ENCODE measurements around the gene MPZ. TPM values are rescaled to one million over a fixed set of nuclear protein-coding genes. Genes with fewer than 3 reads are reported as not detected.
A peak's percentile ranks its signal among the peaks of the same experiment; 100 is the strongest.

MPZ gene
- polyA plus RNA-seq, 3 donors, result 0.16 to 9.4 TPM; not detected in 1

- no peak for DNase-seq
- Mint-ChIP-seq H3K27ac (no peak overlapping the region), H3K36me3 (no peaks in the 10 kb centered on the region), H3K9me3 (no peaks in the 10 kb centered on the region), H3K4me3 (no peak overlapping the region), H3K4me1 (peaks cover 6% of the 10 kb centered on the region), H3K27me3 (ENCODE audit: low read depth in 3 of 3) (peaks cover 4 to 6% (median 4%) of the 10 kb centered on the region in 3 donors)
- Histone ChIP-seq H4K20me1 (ENCODE audit: insufficient read depth, low read length) (no peaks in the 10 kb centered on the region), H3K79me2 (ENCODE audit: insufficient read depth, low read length) (no peaks in the 10 kb centered on the region), H3K27me3 (ENCODE audit: control insufficient read depth in 2 of 2, insufficient read depth in 2 of 2, low read length in 2 of 2) (no peaks in the 10 kb centered on the region), H3K36me3 (replicated peaks in 1 of 2; ENCODE audit: control insufficient read depth in 1 of 2, insufficient read depth in 2 of 2, low read length in 2 of 2) (no peaks in the 10 kb centered on the region), H3K4me3 (replicated peaks in 1 of 3; ENCODE audit: low read depth in 2 of 3, low read length in 3 of 3) (no peak overlapping the region), H3K4me2 (replicated peaks; ENCODE audit: extremely low read depth, low read length, poor library complexity, severe bottlenecking) (no peak overlapping the region), H2AFZ (ENCODE audit: insufficient read depth, low read depth, low read length, poor library complexity, severe bottlenecking) (no peak overlapping the region), H3K9me3 (replicated peaks in 1 of 2; ENCODE audit: control insufficient read depth in 1 of 2, insufficient read depth in 1 of 2, low read length in 2 of 2) (no peaks in the 10 kb centered on the region), H3K27ac (ENCODE audit: low read depth in 1 of 2, low read length in 2 of 2) (no peak overlapping the region), H3K9ac (ENCODE audit: insufficient read depth, low read length, poor library complexity, severe bottlenecking) (no peak overlapping the region), H3K4me1 (ENCODE audit: control insufficient read depth in 1 of 2, insufficient read depth in 2 of 2, low read length in 2 of 2) (no peaks in the 10 kb centered on the region)
- no peak for TF ChIP-seq CTCF (IDR thresholded peaks at IDR 0.05)
- intact Hi-C loops (cut with micrococcal nuclease), result no loop called here
- WGBS (ENCODE audit: insufficient coverage), result no CpG with 5 or more reads among the region's 3 CpGs
Measured at GRCh38 chr1:161287482-161288054, 22.2 kb downstream of the MPZ start.

GRCh38 chr1:161285521-161285920 is 24.2 kb downstream of the MPZ start:
- Histone ChIP-seq H3K9ac (ENCODE audit: insufficient read depth, low read length, poor library complexity, severe bottlenecking) (no peak overlapping the region), H3K9me3 (replicated peaks in 1 of 2; ENCODE audit: control insufficient read depth in 1 of 2, insufficient read depth in 1 of 2, low read length in 2 of 2) (no peaks in the 10 kb centered on the region), H3K4me2 (replicated peaks; ENCODE audit: extremely low read depth, low read length, poor library complexity, severe bottlenecking) (no peak overlapping the region), H3K79me2 (ENCODE audit: insufficient read depth, low read length) (no peaks in the 10 kb centered on the region), H3K27me3 (ENCODE audit: control insufficient read depth in 2 of 2, insufficient read depth in 2 of 2, low read length in 2 of 2) (no peaks in the 10 kb centered on the region), H3K4me3 (replicated peaks in 1 of 3; ENCODE audit: low read depth in 2 of 3, low read length in 3 of 3) (no peak overlapping the region), H3K36me3 (replicated peaks in 1 of 2; ENCODE audit: control insufficient read depth in 1 of 2, insufficient read depth in 2 of 2, low read length in 2 of 2) (no peaks in the 10 kb centered on the region), H3K4me1 (ENCODE audit: control insufficient read depth in 1 of 2, insufficient read depth in 2 of 2, low read length in 2 of 2) (no peaks in the 10 kb centered on the region), H2AFZ (ENCODE audit: insufficient read depth, low read depth, low read length, poor library complexity, severe bottlenecking) (no peak overlapping the region), H3K27ac (ENCODE audit: low read depth in 1 of 2, low read length in 2 of 2) (no peak overlapping the region), H4K20me1 (ENCODE audit: insufficient read depth, low read length) (no peaks in the 10 kb centered on the region)
- DNase-seq, result no peak
- peaks cover 4 to 7% (median 6%) of the 10 kb centered on the region in 3 donors for H3K27me3 Mint-ChIP-seq (ENCODE audit: low read depth in 3 of 3)
- H3K4me1 Mint-ChIP-seq, result peaks cover 6% of the 10 kb centered on the region
- no peak for TF ChIP-seq CTCF (IDR thresholded peaks at IDR 0.05)
- H3K9me3 Mint-ChIP-seq, result no peaks in the 10 kb centered on the region
- H3K36me3 Mint-ChIP-seq, result no peaks in the 10 kb centered on the region
- H3K27ac Mint-ChIP-seq, result peak overlapping the region in 1 of 7 donors; percentile 11
- H3K4me3 Mint-ChIP-seq, result no peak overlapping the region
- intact Hi-C loops (cut with micrococcal nuclease), result no loop called here
- WGBS (ENCODE audit: insufficient coverage), result 100% methylated on average over 2 of the region's 5 CpGs

Measured in CD14-positive monocyte (primary cell).